HG03378 (cell line): ENCODE measurements around the gene MRM2.
A peak's percentile ranks its signal among the peaks of the same experiment; 100 is the strongest.
"Not testable (repeated sequence)": the region's sequence is repeated elsewhere in the genome, so short reads cannot be mapped to it uniquely, and the experiment has no call there.

ENCODE experiments used
- ATAC-seq: cut with Tn5 transposase; IDR thresholded peaks from one replicate; pipeline ENCODE4 v1.9.1; 2021; ENCODE audit warnings: mild to moderate bottlenecking, moderate library complexity; ENCODE audit not compliant: unreplicated experiment

The MRM2 gene

GRCh38 chr7:2269089-2269990 lies 27.3 kb upstream of the MRM2 start:
- ATAC-seq = not testable (repeated sequence)

DNA sequence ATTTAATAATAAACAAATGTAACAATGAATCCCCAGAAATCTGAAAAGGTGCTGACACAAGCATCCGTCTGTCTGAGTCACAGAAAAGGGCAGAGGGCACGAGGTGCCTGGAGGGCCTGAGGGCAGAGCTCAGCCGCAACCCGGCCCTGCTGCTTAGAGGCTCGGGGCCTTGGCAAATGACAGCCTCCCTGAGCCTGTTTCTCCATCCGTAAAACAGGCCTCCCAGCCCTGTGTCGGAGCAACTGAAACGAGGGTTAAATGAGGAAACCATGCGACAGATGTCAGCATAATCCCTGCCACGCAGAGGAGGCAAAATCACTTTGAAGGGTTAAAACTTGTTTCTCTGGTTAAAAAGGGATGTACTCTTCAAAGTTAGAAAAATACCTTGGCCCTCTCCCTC lies 24.9 kb upstream of the MRM2 start:
- ATAC-seq = no peak

GRCh38 chr7:2264158-2264557 lies 22.2 kb upstream of the MRM2 start:
- no peak for ATAC-seq

- ATAC-seq = no peak
Measured at GRCh38 chr7:2263176-2263575, 21.2 kb upstream of the MRM2 start.

GRCh38 chr7:2261611-2262010 lies 19.6 kb upstream of the MRM2 start:
- no peak for ATAC-seq

DNA sequence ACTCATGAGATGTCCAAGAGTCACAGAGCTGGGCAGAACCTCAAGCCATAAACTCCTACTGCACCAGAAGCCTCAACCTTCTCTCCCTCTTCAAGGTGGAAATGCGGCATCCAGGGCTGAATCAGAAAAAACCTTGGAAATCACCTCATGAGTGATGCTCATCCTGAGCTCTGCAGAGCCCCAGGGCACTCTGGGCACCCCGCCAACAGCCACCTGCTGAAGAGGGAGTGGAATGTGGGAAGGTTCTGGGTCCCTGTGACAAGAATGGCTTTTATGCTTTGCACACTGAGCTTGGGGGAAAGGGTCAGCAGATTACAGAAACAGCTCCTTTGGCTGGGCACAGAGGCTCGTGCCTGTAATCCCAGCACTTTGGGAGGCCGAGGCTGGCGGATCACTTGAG lies 18.8 kb upstream of the MRM2 start:
- ATAC-seq = no peak

- ATAC-seq = no peak
Measured at GRCh38 chr7:2259480-2259879, 17.5 kb upstream of the MRM2 start.

- peak; percentile 61 for ATAC-seq
Measured at GRCh38 chr7:2258661-2259365, 16.8 kb upstream of the MRM2 start.

- ATAC-seq = no peak
Measured at GRCh38 chr7:2257651-2258050, 15.6 kb upstream of the MRM2 start.

GRCh38 chr7:2257046-2257551 lies 15.1 kb upstream of the MRM2 start:
- ATAC-seq = no peak

- ATAC-seq = no peak
Measured at GRCh38 chr7:2256306-2257045, 14.5 kb upstream of the MRM2 start.

DNA sequence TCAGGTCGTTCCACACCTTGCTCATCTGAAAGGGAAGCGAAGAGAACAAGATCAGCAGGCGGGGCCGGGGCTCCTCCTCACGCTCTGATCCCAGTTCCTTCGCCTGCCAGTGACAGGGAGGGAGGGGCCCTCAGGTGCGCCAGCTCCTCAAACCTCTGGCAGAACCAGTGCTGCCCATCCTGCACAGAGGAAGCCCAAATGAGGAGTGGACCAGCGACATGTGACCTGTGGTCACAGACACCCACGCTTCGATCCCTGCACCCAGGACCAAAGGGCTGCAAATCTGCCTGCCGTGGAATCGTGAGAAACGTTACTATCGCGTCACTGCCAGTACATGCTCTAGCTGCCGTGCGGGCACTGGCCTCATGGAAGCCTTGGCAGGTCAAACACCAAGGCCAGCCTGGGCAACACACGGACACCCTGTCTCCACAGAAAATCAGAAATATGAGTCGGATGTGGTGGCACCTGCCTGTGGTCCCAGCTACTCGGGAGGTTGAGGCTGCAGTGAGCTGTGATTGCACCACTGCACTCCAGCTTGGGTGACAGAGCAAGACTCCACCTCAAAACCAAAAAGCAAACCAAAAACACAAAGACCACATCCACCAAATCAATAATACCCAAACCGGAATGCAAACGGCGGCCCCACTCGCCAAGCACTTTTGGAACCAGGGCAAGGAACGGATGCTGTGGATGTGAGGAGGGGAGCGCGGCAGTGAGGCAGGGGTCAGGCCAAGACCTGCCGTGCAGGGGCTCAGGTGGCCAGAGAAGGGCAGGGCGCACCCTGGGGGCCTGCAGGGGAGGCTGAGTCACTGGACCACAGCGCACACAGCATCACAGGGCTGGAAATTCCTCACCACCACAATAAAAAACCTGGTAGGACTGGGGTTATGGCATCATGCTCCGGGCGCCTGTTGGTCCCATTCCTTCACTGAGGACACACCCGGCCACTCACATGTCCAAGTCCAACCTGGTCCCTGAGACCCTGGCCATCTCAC lies 13.4 kb upstream of the MRM2 start:
- ATAC-seq = no peak

GRCh38 chr7:2254429-2255144 lies 12.6 kb upstream of the MRM2 start:
- ATAC-seq = no peak

DNA sequence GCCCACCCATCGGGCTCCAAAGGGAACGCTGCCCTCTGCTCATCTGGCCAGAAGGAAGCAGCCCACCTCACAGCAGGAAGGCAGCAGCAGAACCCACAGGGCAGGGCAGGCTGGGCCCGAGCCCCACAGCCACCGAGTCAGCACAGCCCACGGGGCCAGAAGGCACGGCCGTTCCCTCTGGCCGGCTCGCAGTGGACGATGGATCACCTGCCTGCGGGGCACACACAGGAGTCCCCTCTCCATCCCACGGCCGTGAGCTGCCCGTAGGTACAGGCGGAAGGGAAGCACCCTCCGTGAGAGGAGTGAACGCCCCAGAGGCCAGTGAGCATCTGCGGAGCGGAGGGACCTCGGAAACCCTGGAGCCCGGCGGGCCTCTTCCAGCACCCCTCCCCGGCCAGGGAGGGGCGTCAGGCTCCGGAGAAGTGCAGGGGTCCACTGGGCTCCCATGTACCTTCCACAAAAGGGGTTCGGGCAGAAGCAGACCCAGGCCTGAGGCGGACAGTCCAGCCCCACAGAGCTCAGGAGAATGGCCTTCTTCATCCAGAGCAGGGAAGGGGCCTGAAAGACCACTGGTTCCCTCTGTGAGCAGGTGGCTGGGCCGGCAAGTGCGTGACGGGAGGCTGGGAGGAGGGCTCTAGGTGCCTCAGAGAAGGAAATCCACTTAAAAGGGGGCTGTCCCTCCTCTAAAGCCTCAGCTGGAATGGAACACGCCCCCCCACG lies 11.7 kb upstream of the MRM2 start:
- no peak for ATAC-seq

DNA sequence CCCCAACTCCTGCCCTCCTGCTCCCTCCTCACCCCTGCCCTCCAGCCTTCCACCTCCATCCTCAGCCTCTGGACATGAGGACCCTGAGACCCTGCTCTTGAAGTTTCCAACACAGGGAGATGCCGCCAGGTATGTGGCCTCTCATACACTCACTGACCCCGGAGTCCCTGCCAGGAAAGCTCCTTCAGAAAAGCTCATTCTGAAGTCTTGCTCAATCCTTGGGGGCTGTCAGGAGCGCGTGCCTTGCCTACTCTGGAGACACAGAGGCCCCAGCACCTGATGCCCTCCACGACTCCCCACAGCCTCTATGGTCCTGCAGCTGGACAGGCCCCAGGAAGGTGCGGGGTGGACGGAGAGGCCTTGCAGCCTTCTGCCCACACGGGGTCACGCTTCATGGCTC lies 11.0 kb upstream of the MRM2 start:
- ATAC-seq = no peak

GRCh38 chr7:2251841-2252771 lies 10.1 kb upstream of the MRM2 start:
- ATAC-seq = no peak

GRCh38 chr7:2251381-2251780 lies 9.4 kb upstream of the MRM2 start:
- no peak for ATAC-seq
